WTC11 (cell line): ENCODE measurements around the gene ALDH1A2.

Experiments used
- ATF2 ChIP-seq: sonication (generic); formaldehyde crosslinking; IDR thresholded peaks from 2 replicates; pipeline ENCODE4 v1.8.1; 2022; ENCODE audit warnings: low read depth, missing genetic modification reagents, borderline replicate concordance
- CBFB ChIP-seq: sonication (generic); formaldehyde crosslinking; IDR thresholded peaks from 2 replicates; pipeline ENCODE4 v1.8.1; 2022; ENCODE audit warnings: mild to moderate bottlenecking, low read depth, missing genetic modification reagents
- CTCF ChIP-seq: fragments of 200-600 bp; IDR thresholded peaks from 2 replicates; pipeline ENCODE4 v1.8.0; 2022; ENCODE audit warnings: antibody characterized with exemption
- E2F5 ChIP-seq: sonication (generic); formaldehyde crosslinking; IDR thresholded peaks from 2 replicates; pipeline ENCODE4 v1.8.1; 2022; ENCODE audit warnings: mild to moderate bottlenecking, moderate library complexity, missing genetic modification reagents
- ELF4 ChIP-seq: sonication (generic); formaldehyde crosslinking; IDR thresholded peaks from 2 replicates; pipeline ENCODE4 v1.8.1; 2022; ENCODE audit warnings: low read depth, mild to moderate bottlenecking, moderate library complexity, missing genetic modification reagents
- JUN ChIP-seq: sonication (generic); formaldehyde crosslinking; IDR thresholded peaks from 2 replicates; pipeline ENCODE4 v1.8.0; 2023; ENCODE audit warnings: mild to moderate bottlenecking, missing genetic modification reagents
- MAX ChIP-seq: sonication (generic); formaldehyde crosslinking; IDR thresholded peaks from 2 replicates; pipeline ENCODE4 v1.8.0; 2022; ENCODE audit warnings: mild to moderate bottlenecking, missing genetic modification reagents
- TEAD1 ChIP-seq: sonication (generic); formaldehyde crosslinking; IDR thresholded peaks from 2 replicates; pipeline ENCODE4 v1.8.0; 2022; ENCODE audit warnings: mild to moderate bottlenecking, missing genetic modification reagents
- USF1 ChIP-seq: sonication (generic); formaldehyde crosslinking; IDR thresholded peaks from 2 replicates; pipeline ENCODE4 v1.8.0; 2022; ENCODE audit warnings: mild to moderate bottlenecking, missing genetic modification reagents
- ZMAT4 ChIP-seq: fragments of 250-450 bp; sonication (Bioruptor Pico); IDR thresholded peaks from 2 replicates; pipeline ENCODE4 v1.9.0; 2021; ENCODE audit warnings: mild to moderate bottlenecking

GRCh38 chr15:57973534-57973933 is 92.0 kb downstream of the ALDH1A2 start:
- no peak for TF ChIP-seq E2F5 (CRISPR knock-in tag)
- TF ChIP-seq CTCF = no peak
- TF ChIP-seq TEAD1 (CRISPR knock-in tag) = no peak
- TF ChIP-seq JUN = no peak
- TF ChIP-seq ZMAT4 (CRISPR knock-in tag) = no peak
- no peak for TF ChIP-seq MAX (CRISPR knock-in tag)
- TF ChIP-seq ATF2 (CRISPR knock-in tag) = no peak
- no peak for TF ChIP-seq ELF4 (CRISPR knock-in tag)
- TF ChIP-seq CBFB (CRISPR knock-in tag) = no peak
- no peak for TF ChIP-seq USF1
